ENCODE data around the gene SPOCD1. TPM values are rescaled to one million over a fixed set of nuclear protein-coding genes. Genes with fewer than 3 reads are reported as not detected.

Gene SPOCD1
- total RNA-seq, 1 donor from 2014 or later: not detected

DNA sequence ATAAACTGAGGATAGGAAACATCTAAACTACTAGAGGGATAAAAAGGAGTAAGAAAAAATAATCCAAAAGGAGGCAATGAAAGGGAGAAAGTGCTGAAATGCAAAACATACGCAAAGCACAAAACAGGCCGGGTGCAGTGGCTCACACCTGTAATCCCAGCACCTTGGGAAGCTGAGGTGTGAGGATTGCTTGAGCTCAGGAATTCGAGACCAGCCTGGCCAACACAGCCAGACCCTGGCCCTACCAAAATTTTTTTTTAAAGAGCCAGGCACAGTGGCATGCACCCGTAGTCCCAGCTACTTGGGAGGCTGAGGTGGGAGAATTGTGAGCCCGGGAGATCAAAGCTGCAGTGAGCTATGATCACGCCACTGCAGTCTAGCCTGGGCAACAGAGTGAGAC is 10.5 kb downstream of the SPOCD1 start:
- DNase-seq: no peak
- intact Hi-C loops (cut with micrococcal nuclease): loop anchor here (10.0 kb wide), 1 partner anchor 169 kb away; no protein-coding TSS in a partner anchor
- no peak for ATAC-seq

GRCh38 chr1:31804098-31804497 is 11.7 kb downstream of the SPOCD1 start:
- DNase-seq (no peak), ATAC-seq (no peak)
- intact Hi-C loops (cut with micrococcal nuclease): loop anchor here (10.0 kb wide), 1 partner anchor 171 kb away; no protein-coding TSS in a partner anchor

- intact Hi-C loops (cut with micrococcal nuclease): loop anchor here (10.0 kb wide), 1 partner anchor 171 kb away; no protein-coding TSS in a partner anchor
- no peak for ATAC-seq
Observed at GRCh38 chr1:31803610-31804009, 12.2 kb downstream of the SPOCD1 start.

DNA sequence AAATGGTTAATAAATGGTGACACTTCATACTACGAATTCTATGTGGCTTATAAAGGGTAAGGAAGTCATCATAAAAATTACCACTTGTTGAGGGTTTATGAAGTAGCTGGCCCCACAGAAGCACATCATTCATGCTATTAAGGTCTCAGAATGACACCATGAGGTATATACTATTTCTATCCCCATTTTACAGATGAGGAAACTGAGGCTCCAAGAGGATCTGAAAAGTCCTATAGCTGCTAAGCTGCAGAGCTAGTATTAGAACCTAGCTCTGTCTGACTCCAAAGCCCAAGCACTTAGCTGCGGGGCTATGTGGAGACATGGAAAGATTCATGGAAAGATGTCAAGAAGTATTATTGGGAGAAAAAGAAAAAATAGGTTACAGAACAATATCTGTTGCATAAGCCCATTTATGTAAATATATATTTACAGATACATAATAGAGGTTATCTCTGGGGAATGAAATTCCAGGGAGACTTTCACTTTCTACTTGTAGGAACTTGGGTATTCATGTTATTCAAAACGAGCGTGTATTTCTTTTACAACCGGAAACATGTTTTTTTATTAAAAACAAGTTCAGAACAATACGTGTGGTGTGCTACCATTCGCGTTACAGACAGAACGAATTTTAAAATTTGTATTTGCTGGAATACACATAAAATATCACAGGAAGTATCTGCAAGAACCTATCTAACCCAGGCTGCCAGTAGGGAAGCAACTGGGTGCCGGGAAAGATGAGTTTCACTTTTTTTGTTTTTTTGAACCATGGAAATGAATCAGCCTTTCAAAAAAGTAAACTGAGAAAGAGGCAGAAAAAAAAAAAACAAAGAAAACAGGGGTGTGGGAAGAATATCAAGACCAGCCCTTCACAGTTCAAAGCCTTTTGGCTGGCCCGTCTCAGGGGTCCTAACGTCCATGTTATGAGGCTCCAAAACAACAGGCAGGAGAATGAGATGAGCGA is 13.4 kb downstream of the SPOCD1 start:
- no peak for ATAC-seq
- intact Hi-C loops (cut with micrococcal nuclease): loop anchor here (10.0 kb wide), 1 partner anchor 172 kb away; no protein-coding TSS in a partner anchor
- DNase-seq: no peak

More at GRCh38 chr1:31803610-31804009, 12.2 kb downstream of the SPOCD1 start:
- no peak for DNase-seq

- DNase-seq: no peak
- intact Hi-C loops (cut with micrococcal nuclease): loop anchor here (10.0 kb wide), 1 partner anchor 173 kb away; no protein-coding TSS in a partner anchor
- no peak for ATAC-seq
Observed at GRCh38 chr1:31801458-31801857, 14.4 kb downstream of the SPOCD1 start.

DNA sequence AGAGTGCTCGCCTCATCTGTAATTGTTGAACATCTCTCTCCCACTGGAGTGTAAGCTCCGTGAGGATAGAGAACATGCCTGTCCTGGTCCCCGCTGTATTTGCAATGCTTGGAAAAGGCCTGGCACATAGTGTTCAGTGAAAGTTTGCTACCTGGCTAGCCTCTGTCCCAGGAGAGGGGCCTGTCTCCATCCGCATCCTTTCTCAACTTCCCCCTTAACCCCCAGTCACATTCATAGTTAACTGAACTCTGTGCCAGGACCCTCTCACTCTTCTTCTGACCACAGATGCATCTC is 15.2 kb downstream of the SPOCD1 start:
- intact Hi-C loops (cut with micrococcal nuclease): loop anchor here (10.0 kb wide), 1 partner anchor 174 kb away; no protein-coding TSS in a partner anchor
- ATAC-seq: no peak
- DNase-seq: no peak

- no peak for DNase-seq
- intact Hi-C loops (cut with micrococcal nuclease): loop anchor here (10.0 kb wide), 1 partner anchor 175 kb away; no protein-coding TSS in a partner anchor
Observed at GRCh38 chr1:31799895-31800673, 15.7 kb downstream of the SPOCD1 start.

GRCh38 chr1:31799196-31799894 is 16.5 kb downstream of the SPOCD1 start:
- DNase-seq (no peak), ATAC-seq (no peak)
- intact Hi-C loops (cut with micrococcal nuclease): no loop called here

More at GRCh38 chr1:31799895-31800673, 15.7 kb downstream of the SPOCD1 start:
- no peak for ATAC-seq

DNA sequence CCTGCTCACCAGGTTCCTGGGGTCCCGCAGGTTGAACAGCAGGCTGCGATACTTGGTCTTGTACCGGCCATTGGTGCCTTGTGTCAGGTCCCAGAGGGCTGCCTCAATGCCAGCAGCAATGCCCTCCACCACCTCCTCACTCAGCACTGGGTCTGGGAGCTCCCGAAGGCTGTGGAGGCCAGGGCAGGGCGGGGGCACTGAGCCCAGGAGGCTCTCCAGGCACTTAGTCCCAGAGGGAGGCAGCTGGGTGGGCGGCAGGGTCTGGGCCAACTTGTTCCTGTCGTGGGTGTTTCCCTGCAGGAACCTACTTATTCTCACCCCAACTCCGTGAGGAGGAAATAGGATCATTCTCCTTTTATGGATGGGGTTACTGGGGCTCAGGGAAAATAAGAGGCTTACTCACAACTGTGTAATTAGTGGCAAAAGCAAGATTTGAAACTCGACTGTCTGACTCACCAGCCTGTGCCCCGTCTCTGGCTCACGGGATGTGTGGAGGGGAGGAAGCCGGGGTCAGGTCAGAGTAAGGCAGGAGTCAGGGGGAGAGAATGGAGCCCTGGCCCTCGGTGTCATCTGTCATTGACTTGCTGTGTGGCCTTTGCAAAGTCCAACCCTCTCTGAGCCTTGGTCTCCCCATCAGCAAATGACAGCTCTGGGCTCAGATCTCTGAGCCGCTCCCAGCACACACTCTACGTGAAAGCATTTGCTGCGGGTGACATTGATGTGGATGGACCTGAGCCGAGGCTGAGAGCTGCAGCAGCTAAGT is 17.2 kb downstream of the SPOCD1 start:
- ATAC-seq: no peak
- no peak for DNase-seq
- intact Hi-C loops (cut with micrococcal nuclease): no loop called here

DNA sequence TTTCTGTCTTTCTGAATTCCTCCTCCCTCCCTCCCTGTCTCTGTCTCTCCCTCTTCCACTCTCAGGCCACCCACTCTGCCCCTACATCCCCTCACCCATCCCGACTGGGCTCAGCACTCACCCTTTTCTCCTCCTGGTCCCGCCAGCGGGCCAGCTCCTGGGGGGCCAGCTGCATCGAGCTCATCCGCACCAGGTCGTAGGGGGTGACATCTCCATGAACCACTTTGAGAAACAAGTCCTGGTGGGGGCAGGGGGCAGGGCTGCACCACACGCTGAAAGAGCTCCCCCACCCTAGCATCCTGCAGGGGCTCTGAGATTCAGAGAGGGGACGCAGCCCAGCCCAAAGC is 17.8 kb downstream of the SPOCD1 start:
- no peak for ATAC-seq
- no peak for DNase-seq
- intact Hi-C loops (cut with micrococcal nuclease): no loop called here

GRCh38 chr1:31797216-31797615 is 18.6 kb downstream of the SPOCD1 start:
- intact Hi-C loops (cut with micrococcal nuclease): no loop called here
- DNase-seq (no peak), ATAC-seq (no peak)

GRCh38 chr1:31796707-31797106 is 19.1 kb downstream of the SPOCD1 start:
- ATAC-seq: no peak
- DNase-seq: no peak
- intact Hi-C loops (cut with micrococcal nuclease): no loop called here

GRCh38 chr1:31795801-31796621 is 19.8 kb downstream of the SPOCD1 start:
- DNase-seq (no peak), ATAC-seq (no peak)
- intact Hi-C loops (cut with micrococcal nuclease): no loop called here

- ATAC-seq (no peak), DNase-seq (no peak)
- intact Hi-C loops (cut with micrococcal nuclease): no loop called here
Observed at GRCh38 chr1:31795096-31795675, 20.6 kb downstream of the SPOCD1 start.

GRCh38 chr1:31793586-31794285 is 22.1 kb downstream of the SPOCD1 start:
- intact Hi-C loops (cut with micrococcal nuclease): no loop called here
- ATAC-seq: no peak
- no peak for DNase-seq

DNA sequence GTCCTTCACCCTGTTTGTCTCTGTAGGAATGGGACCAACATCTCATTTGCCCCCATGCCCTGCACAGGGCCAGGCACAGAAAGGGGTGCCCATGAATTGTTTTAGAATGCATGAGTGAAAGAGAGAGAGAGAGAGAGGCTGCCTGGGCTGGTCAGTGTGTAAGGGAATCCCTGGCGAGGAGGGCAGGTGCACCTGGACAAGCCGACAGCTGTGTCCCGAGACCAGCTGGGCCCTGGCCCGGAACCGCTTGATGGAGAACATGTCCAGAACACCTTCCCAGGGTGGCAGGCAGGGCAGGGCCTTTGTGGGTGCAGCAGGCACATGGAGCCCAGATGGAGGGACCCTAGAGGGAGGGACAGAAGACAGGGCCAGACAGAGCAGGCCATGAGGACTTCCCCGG is 22.7 kb downstream of the SPOCD1 start:
- intact Hi-C loops (cut with micrococcal nuclease): no loop called here
- DNase-seq (no peak), ATAC-seq (no peak)

- DNase-seq: no peak
- intact Hi-C loops (cut with micrococcal nuclease): no loop called here
- no peak for ATAC-seq
Observed at GRCh38 chr1:31792541-31792940, 23.3 kb downstream of the SPOCD1 start.

All from left ventricle myocardium superior (tissue), 1 donor.